ENCODE measurements around the gene GNL1.

The GNL1 gene
- total RNA-seq, result 98.6 to 136 (median 107) reads per million in 4 experiments

GRCh38 chr6:30556066-30556905 is at the start of gene GNL1:
GNL1 (minus strand) TSS chr6:30556489; CDS start chr6:30556203, 286 bp downstream.
- DNase-seq, result peak; percentile 99

- DNase-seq, result no peak
These were observed 47.7 kb upstream of the GNL1 start for GRCh38 chr6:30603961-30604360.

- no peak for DNase-seq
These were observed 45.7 kb upstream of the GNL1 start for GRCh38 chr6:30601815-30602641.

GRCh38 chr6:30601436-30601814 is 45.1 kb upstream of the GNL1 start:
- no peak for DNase-seq

GRCh38 chr6:30600451-30600961 is 44.2 kb upstream of the GNL1 start:
- DNase-seq, result no peak

GRCh38 chr6:30599625-30600324 is 43.5 kb upstream of the GNL1 start:
- DNase-seq, result no peak

- no peak for DNase-seq
These were observed 42.8 kb upstream of the GNL1 start for GRCh38 chr6:30598912-30599624.

GRCh38 chr6:30597315-30598144 is 41.2 kb upstream of the GNL1 start:
- peak; percentile 73 for DNase-seq

GRCh38 chr6:30592287-30592686 is 36.0 kb upstream of the GNL1 start:
- no peak for DNase-seq

- DNase-seq, result no peak
These were observed 34.7 kb upstream of the GNL1 start for GRCh38 chr6:30591008-30591407.

- DNase-seq, result no peak
These were observed 34.2 kb upstream of the GNL1 start for GRCh38 chr6:30590509-30590908.

- no peak for DNase-seq
These were observed 33.6 kb upstream of the GNL1 start for GRCh38 chr6:30589754-30590358.

- no peak for DNase-seq
These were observed 27.6 kb upstream of the GNL1 start for GRCh38 chr6:30583921-30584320.

GRCh38 chr6:30578051-30578450 is 21.8 kb upstream of the GNL1 start:
- DNase-seq, result no peak

- no peak for DNase-seq
These were observed 16.8 kb upstream of the GNL1 start for GRCh38 chr6:30573113-30573512.

- no peak for DNase-seq
These were observed 15.9 kb upstream of the GNL1 start for GRCh38 chr6:30572148-30572547.

GRCh38 chr6:30571762-30572082 is 15.4 kb upstream of the GNL1 start:
- no peak for DNase-seq

- peak; percentile 98 for DNase-seq
These were observed 14.9 kb upstream of the GNL1 start, which contains the start of gene ABCF1 for GRCh38 chr6:30571075-30571761. ABCF1 (plus strand) TSS chr6:30571442; CDS start chr6:30571488, 46 bp downstream.

GRCh38 chr6:30570740-30571074 is 14.4 kb upstream of the GNL1 start:
- DNase-seq, result no peak

GRCh38 chr6:30570263-30570662 is 14.0 kb upstream of the GNL1 start:
- no peak for DNase-seq

- no peak for DNase-seq
These were observed 12.0 kb upstream of the GNL1 start for GRCh38 chr6:30568245-30568644.

All from effector CD8-positive, alpha-beta T cell (primary cell).